NCI-H2171 treated with DMSO at 0.1 percent for 48 hours (cell line): ENCODE measurements around the gene CREBZF.

Source experiments
- DNase-seq: peaks from one replicate; lab custom pipeline; 2025; lab: John Stamatoyannopoulos, UW

The CREBZF gene

GRCh38 chr11:85664615-85665481, at the start of gene CREBZF:
Gene CREBZF, minus strand, starts transcription at chr11:85665129. Its CDS starts 254 bp downstream, at chr11:85664875.
- peak; percentile 100 for DNase-seq

- DNase-seq, result no peak
Observed at GRCh38 chr11:85712953-85713352, 48.0 kb upstream of the CREBZF start.

- DNase-seq, result peak; percentile 28
Observed at GRCh38 chr11:85710917-85711316, 46.0 kb upstream of the CREBZF start.

- DNase-seq, result peak; percentile 25
Observed at GRCh38 chr11:85709941-85710702, 45.2 kb upstream of the CREBZF start.

GRCh38 chr11:85705800-85706199, 40.9 kb upstream of the CREBZF start:
- DNase-seq, result no peak

- no peak for DNase-seq
Observed at GRCh38 chr11:85704967-85705366, 40.0 kb upstream of the CREBZF start.

GRCh38 chr11:85699957-85700741, 35.2 kb upstream of the CREBZF start:
- DNase-seq, result no peak

GRCh38 chr11:85698195-85698594, 33.3 kb upstream of the CREBZF start:
- DNase-seq, result no peak

GRCh38 chr11:85697747-85698146, 32.8 kb upstream of the CREBZF start:
- no peak for DNase-seq

GRCh38 chr11:85695546-85695945, 30.6 kb upstream of the CREBZF start:
- DNase-seq, result no peak

GRCh38 chr11:85694385-85694980, 29.6 kb upstream of the CREBZF start:
- peak; percentile 59 for DNase-seq

- DNase-seq, result peak; percentile 36
Observed at GRCh38 chr11:85685820-85686459, 21.0 kb upstream of the CREBZF start, which contains the start of gene CCDC89. Gene CCDC89, minus strand, starts transcription at chr11:85686195. Its CDS starts 65 bp downstream, at chr11:85686130.

GRCh38 chr11:85685125-85685819, 20.3 kb upstream of the CREBZF start:
- DNase-seq, result peak; percentile 35

- peak; percentile 84 for DNase-seq
Observed at GRCh38 chr11:85682330-85683305, 17.7 kb upstream of the CREBZF start.

GRCh38 chr11:85680897-85681296, 16.0 kb upstream of the CREBZF start:
- DNase-seq, result no peak

GRCh38 chr11:85679576-85679975, 14.6 kb upstream of the CREBZF start:
- no peak for DNase-seq

GRCh38 chr11:85673393-85673792, 8.5 kb upstream of the CREBZF start:
- DNase-seq, result no peak

GRCh38 chr11:85672105-85672902, 7.4 kb upstream of the CREBZF start:
- DNase-seq, result no peak
